Panc1 (cell line): ENCODE measurements around the gene FAM131A.

ENCODE experiments used
- POLR2AphosphoS5 ChIP-seq: IDR thresholded peaks from 2 replicates; pipeline ENCODE4 v1.6.1; 2012; ENCODE audit warnings: mild to moderate bottlenecking, low read depth, low read length, moderate library complexity
- SIN3A ChIP-seq: IDR thresholded peaks from 2 replicates; pipeline ENCODE4 v1.6.1; 2012; ENCODE audit warnings: low read depth, mild to moderate bottlenecking, low read length, moderate library complexity, borderline replicate concordance; ENCODE audit not compliant: insufficient read depth
- TF ChIP-seq, protein P1 (sequence below): fragments of 450-650 bp; IDR thresholded peaks from 2 replicates; pipeline ENCODE4 v1.5.1; 2017; ENCODE audit warnings: mild to moderate bottlenecking

DNA sequence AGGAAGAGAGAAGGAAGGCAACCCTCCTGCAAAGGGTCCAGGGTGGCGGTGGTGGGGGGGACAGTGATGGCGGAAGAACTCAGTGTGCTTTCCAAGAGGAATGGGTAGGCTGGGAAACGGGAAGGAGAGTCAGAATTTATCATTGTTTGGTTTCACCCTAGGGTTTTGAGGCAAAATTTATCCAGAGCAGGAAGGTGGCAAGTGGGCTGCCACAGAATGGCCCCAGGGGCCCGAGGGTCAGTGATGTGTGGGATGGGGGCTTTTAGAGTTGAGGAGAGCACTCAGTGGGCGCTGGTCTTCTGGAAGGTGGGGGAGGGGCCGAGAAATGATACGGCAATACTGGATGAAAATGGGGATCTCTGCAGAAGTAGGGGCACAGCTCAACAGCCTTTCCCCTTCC lies 581 bp downstream of the FAM131A start:
- TF ChIP-seq, protein P1, sequence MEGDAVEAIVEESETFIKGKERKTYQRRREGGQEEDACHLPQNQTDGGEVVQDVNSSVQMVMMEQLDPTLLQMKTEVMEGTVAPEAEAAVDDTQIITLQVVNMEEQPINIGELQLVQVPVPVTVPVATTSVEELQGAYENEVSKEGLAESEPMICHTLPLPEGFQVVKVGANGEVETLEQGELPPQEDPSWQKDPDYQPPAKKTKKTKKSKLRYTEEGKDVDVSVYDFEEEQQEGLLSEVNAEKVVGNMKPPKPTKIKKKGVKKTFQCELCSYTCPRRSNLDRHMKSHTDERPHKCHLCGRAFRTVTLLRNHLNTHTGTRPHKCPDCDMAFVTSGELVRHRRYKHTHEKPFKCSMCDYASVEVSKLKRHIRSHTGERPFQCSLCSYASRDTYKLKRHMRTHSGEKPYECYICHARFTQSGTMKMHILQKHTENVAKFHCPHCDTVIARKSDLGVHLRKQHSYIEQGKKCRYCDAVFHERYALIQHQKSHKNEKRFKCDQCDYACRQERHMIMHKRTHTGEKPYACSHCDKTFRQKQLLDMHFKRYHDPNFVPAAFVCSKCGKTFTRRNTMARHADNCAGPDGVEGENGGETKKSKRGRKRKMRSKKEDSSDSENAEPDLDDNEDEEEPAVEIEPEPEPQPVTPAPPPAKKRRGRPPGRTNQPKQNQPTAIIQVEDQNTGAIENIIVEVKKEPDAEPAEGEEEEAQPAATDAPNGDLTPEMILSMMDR: no peak
- TF ChIP-seq POLR2AphosphoS5 (no peak), SIN3A (no peak)
